Activated gamma-delta T cell treated with Interleukin-2 at 50 U/mL for 16 hours (primary cell): ENCODE data around the gene BMP10.

Experiments
- DNase-seq: peaks from one replicate; pipeline ENCODE4 v3.0.0-alpha.2; 2020

The BMP10 gene

DNA sequence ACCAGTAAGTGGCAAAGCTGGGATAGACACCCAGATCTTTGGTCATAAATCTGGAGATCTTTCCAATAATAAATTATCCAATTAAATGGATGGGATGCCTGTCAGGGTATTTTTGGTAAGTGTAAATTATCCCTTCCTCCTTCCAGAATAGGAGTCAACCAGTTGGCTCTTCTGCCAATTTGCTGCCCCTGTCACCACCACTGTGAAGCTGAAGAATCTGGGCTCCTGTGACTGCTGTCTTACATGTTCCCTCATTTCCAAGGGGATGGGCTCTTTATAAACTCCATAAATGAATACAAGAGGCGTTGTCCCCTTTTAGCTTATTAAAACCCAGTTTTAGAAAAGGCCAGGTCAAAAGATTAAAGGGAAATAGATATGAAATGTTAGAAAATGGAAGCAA lies 17.8 kb upstream of the BMP10 start:
- DNase-seq: no peak

DNA sequence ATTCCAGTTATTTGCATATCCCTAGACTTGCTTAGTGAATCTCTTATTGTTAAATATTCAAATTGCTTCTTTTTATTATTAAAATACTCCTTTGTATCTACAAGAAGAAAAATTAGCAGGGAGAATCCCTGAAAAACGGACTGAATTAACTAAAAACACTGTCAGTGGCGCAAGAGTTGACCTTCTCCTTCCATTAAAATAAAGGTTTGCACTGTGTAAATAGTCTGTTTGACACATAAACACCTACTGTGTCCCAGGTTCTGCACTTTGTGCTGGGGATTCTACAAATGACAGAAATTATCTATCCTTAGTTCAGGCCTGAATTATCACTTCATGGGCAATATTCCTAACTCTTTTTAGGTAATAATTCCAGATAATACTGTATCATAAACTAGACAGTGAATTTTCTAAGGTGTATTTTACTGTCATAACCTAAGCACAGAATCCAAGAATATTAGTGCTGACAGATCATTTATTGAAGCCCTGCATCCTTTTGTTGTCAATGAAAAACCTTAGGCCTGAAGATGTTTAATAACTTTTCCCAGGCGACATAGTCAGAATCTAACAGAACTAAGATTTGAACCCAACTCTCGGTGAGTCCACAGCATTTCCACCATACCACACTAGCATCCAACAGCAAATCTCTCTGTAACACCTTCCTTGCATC lies 17.0 kb upstream of the BMP10 start:
- DNase-seq: no peak

DNA sequence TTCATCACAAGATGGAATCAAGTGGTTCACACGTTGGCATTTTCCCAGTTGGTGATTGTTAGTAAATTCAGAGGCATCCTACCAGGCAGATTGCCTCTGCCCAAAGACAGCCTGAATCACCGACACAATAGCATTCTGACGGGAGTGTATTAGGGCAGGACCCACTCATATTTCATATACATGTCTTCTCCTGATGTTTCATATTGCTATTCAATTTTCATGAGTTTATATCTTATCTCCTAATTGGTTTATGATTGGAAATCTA lies 14.5 kb upstream of the BMP10 start:
- DNase-seq: no peak

DNA sequence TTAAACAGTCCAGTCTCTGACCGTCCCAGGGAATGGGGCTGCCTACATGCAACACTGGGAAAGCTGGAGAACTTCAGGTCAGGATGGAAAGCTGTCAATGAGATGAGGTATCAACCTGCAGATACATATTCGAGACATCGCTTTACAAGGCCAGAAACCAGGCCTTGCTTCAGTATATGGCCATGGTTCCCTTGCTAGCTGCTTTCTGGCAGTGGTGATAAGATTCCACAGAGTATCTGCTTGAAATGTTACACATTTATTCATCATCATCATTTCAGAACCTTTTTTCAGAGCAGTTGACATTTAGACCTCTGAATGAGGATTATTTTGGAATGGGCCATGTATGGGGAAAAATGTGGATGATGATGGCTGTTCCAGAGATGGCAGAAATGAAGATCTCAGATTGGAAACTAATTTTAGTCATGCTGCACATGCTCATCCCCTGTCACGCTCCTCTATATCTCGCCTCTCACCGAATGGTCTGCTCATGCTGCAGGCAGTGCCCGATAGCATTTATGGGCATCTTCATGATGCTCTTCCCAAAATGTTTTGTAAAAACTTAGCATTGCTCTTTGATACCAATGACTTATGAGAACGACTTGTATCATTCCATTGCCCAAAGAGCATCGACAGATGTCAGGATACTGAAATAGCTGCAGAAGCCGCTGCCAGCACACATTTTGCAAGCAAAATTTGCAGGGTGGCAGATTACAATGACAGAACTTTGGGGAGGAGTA lies 14.0 kb upstream of the BMP10 start:
- DNase-seq: no peak

GRCh38 chr2:68880213-68880612 lies 9.0 kb upstream of the BMP10 start:
- DNase-seq: no peak

- no peak for DNase-seq
These were observed 8.1 kb upstream of the BMP10 start for GRCh38 chr2:68879296-68879695.

GRCh38 chr2:68878753-68879152 lies 7.6 kb upstream of the BMP10 start:
- no peak for DNase-seq

GRCh38 chr2:68878071-68878711 lies 7.0 kb upstream of the BMP10 start:
- no peak for DNase-seq

DNA sequence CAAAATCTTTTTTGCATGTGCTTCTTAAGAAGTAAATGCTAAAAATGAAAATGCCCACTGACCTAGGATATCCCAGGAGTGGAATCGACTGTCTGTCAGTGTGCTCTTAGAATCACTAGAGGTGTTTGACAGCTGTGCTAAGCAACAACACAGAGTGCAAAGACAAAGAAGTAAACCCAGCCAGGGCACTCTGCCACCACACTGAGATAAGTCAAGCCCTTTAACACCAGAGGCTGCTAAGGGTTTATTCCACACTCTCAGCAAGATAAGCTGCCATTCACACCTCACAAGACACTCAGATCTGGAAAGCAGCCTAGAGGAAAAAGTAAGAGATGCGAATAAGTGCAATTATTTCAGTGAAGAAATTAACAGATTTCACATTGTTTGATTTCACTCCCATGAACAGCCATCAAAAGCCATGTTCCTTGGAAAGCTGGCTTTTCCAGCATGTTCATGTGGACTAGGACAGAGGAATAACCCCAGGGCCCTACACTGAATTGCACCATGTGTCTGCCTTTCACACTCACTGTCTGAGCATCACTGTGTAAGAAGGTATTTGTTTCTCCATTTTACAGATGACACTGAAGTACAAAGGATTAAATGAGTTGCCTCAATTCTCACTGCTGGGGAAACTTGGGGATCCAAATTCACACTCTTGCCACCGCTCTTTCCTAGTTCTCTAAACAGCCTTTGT lies 6.0 kb upstream of the BMP10 start:
- DNase-seq: no peak

DNA sequence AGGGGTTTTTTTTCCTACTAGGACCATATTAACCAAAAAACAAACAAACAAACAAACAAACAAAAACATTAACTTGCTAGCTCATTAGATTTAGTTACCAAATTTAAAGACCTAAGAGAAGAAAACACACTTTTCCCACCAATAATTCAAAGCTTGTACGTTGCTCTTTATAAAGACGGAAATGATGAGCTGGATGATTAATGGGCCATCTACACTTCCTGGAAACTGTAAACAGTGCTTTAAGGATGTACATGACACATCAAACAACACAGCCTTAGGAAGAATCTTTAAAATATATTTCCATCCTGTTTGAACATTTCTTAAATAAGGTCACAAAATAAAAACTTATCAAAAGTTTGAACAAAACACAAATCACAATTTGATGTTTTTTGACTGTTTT lies 982 bp downstream of the BMP10 start:
- no peak for DNase-seq

DNA sequence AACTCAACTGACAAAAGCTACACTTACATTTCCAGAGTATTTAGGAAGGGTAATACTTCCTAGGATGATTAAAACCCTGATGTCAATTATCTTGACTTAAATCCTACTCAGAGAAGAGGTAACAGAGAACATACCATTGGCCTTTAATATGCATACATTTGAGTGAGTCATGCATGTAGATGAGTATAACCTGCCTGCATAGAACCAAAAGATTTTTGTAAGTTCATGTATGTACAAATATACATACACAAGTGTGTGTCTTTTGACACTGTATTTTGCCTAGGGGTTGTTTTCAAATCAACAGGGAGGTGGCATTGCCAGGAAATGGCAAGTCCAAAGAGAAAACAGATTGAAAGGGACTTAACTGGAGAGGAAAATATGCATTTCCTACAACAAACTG lies 6.1 kb downstream of the BMP10 start:
- no peak for DNase-seq

GRCh38 chr2:68863996-68864395 lies 7.2 kb downstream of the BMP10 start:
- no peak for DNase-seq

DNA sequence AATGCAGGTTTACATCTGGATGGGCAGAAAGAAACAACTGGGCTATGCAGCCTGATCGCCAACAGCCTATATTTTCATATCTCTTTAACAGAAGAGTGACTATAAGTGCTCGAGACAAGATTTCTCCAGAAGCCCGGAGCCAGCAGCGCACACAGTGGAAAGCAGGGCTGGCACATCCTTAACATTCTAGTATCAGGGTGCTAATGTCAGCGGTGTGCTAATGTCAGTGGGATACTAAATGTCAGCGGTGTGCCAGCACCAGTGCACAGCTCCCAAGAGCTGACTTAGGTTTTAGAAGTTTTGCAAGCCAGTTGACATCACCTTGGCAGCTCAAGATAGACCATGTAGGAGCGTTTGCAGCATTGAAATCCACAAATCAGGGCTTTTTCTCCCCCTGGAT lies 8.3 kb downstream of the BMP10 start:
- no peak for DNase-seq

DNA sequence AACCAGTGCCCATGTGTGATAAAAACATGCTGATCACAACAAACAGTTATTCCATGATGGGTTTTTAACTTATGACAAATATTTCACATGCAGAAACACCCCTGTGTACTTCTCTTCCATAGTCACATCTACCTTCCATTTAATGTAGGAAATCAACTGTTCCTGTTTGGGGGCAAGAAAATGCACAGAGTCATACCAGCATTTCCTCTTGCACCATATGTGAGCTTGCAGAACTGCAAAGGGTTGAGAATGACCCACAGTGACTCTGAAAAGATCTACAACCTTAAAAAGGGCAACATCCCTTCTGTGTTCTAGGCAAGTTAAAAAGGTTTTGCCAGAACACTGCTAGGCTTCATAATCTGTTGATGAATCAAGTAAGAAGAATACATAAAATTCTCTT lies 9.9 kb downstream of the BMP10 start:
- no peak for DNase-seq

DNA sequence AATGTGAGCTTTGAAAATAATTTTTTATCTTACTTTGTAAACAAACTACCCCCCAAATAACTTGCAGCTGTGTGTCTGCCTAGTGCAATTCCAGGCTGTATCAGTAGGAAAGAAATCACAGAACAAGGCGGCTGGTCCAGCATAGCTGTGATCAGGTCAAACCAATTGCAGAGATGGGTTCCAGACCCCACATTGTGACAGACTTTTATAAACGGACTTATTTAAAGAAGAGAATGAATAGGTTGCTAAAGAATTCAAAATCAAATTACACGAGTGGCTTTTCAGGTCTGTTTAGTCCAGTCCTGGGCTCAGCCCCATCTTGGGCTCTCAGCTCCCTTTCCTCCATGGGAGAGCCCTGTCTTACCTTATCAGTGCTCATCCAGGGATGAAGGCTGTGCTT lies 11.1 kb downstream of the BMP10 start:
- DNase-seq: no peak

DNA sequence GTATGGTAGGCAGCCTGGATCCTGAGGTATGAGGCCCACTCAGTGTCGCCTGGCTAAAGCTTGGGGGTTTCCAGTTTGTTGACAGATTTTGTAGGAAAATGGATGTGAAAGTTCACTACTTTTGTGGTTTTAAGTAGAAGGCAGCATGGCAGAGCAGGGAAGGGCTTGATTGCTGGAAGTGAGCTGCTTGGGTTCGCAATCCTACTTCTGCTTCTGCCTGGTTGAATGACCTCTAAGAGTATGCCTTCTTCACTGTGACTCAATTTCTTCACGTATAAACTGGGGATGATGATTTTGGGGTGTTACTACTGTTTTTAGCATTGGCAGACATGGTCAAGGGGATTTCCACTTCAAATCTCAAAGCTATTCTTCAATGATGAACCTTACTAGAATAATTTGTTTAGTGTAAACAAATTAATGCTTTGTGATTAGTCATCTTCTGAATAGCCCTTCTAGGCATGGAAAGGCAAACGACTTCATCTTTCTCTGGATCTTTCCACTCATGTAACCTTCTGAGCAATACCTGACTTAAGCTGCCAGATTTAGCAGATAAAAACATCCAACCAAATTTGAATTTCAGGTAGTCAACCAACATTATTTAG lies 13.2 kb downstream of the BMP10 start:
- DNase-seq: no peak

DNA sequence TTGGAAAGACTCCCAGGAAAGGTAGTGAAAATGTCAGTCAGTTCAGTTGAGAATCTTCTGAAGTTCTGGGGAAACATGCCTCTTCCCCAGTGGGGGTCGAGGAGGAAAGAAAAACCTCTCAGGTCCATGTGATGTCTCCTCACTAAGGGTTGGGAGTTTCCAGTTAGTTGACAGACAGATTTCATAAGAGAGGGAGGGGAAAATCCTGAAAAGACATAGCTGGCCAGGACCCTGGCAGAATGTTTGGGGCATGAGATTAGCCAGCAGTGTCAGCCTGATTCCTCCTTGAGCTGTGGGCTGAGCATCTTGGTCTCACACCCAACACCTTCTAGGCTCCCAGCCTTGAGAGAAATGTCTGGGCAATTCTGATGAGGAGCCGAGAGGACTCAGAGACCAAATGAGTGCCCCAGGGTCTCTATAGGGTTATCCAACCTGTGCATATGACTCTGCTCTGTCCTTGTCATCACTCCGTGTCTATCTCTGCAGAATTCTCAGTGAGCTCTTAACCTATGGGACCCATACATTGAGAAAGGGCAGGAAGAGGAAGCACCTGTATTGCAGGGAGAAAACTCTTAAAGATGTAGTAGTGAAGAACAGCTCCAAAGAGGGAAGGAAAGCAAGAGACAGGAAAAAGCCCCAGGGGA lies 13.9 kb downstream of the BMP10 start:
- no peak for DNase-seq

GRCh38 chr2:68855550-68855949 lies 15.6 kb downstream of the BMP10 start:
- DNase-seq: no peak

- DNase-seq: no peak
These were observed 16.7 kb downstream of the BMP10 start for GRCh38 chr2:68854476-68854875.

GRCh38 chr2:68853915-68854314 lies 17.3 kb downstream of the BMP10 start:
- DNase-seq: no peak

GRCh38 chr2:68853035-68853434 lies 18.2 kb downstream of the BMP10 start:
- DNase-seq: no peak

DNA sequence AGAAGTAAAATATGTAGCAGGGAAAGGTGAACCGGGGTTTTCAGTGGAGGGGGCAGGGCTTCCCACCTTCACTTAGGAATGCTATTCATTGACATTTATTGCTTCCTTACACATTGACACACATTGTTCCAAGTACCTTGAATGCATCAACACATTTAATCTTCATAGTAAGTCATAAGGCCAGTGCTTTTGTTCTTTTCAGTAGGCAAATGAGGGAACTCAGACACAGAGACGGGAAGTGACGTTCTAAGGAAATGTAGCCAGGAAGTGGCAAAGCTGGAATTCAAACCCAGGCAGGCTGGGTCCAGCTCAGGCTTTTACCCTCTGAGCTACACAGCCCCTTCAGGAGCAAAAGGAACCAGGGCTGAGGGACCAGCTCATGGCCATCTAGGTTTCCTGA lies 20.7 kb downstream of the BMP10 start:
- no peak for DNase-seq

DNA sequence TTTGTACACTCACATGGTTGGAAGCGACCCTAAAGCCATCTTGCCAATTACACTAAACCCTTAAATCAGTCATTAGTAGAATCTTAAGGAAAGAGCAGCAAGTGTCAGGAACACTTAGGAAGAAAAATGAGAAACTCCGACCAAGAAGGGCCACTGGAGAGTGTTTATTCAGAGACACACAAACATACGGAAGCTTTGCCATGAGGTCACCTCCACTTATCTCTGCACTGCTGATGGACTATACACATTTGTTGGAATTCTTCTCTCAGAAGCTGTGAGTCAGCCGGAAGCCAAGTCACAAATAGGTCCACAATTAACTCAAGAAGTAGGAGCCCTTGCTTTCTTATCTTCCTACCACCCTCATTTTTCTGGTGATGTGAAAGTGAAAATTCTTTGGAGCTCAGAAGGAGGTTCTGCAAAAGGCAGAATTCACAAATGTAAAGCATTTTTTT lies 21.6 kb downstream of the BMP10 start:
- no peak for DNase-seq
